ENCODE measurements around the gene JPH2.

Gene JPH2

DNA sequence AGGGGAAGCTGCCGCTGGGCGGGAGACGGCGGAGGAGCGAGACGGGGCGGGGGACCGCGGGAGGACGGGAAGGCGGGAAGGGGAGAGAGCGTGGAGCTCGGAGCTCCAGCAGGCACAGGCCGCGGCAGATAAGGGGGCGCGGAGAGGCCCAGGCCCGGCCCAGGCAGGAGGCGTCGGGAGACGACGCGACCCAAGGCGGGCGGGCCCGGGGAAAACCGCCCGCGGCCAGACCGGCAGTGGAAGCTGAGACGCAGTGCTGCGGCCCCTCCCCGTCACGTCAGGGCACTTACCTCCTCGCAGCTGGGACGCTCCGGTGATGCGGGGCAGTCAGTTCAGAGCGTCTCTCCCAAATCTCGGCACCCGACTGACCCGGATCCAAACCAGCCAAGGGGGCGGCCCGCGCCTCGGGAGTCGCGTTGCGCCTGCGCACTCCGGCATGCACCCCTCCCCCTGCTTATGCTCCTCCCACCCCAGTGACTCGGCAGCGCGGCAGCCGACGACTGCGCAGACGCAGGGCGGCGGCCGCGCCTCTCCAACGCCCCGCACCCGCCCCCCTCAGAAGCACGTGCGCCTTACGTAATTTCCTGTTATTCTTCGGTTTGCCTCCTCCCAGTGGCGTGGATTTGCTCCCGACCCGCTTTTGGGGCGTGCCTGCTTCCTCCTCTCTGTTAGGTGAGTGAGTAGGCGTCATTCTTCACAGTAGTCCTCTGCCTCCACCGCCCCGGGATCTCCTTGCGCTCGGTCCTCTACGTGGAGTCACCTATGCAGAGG lies 23.6 kb upstream of the JPH2 start, which contains the start of gene OSER1:
TSS of gene OSER1 (minus strand) at position 366 of the 771 bp plus-strand sequence. CDS start 3,814 bp downstream, outside the sequence.
- H3K9me3 ChIP-seq (ENCODE audit: control insufficient read depth, insufficient read depth, low read depth, low read length), result no peaks in the 10 kb centered on the region
- H3K36me3 ChIP-seq (ENCODE audit: control insufficient read depth, insufficient read depth, low read length), result peaks cover 8% of the 10 kb centered on the region
- H3K4me1 ChIP-seq (ENCODE audit: control insufficient read depth, insufficient read depth, low read length), result peaks cover 16% of the 10 kb centered on the region
- H3K27ac ChIP-seq (ENCODE audit: low read depth, low read length), result peak within 1 kb of the TSS; percentile 91
- H3K4me3 ChIP-seq (ENCODE audit: low read depth, low read length), result peak within 1 kb of the TSS; percentile 81
- no peaks in the 10 kb centered on the region for H3K27me3 ChIP-seq (ENCODE audit: control insufficient read depth, insufficient read depth, low read length)
- peak within 1 kb of the TSS; percentile 92 for H3K9ac ChIP-seq (ENCODE audit: low read length)

DNA sequence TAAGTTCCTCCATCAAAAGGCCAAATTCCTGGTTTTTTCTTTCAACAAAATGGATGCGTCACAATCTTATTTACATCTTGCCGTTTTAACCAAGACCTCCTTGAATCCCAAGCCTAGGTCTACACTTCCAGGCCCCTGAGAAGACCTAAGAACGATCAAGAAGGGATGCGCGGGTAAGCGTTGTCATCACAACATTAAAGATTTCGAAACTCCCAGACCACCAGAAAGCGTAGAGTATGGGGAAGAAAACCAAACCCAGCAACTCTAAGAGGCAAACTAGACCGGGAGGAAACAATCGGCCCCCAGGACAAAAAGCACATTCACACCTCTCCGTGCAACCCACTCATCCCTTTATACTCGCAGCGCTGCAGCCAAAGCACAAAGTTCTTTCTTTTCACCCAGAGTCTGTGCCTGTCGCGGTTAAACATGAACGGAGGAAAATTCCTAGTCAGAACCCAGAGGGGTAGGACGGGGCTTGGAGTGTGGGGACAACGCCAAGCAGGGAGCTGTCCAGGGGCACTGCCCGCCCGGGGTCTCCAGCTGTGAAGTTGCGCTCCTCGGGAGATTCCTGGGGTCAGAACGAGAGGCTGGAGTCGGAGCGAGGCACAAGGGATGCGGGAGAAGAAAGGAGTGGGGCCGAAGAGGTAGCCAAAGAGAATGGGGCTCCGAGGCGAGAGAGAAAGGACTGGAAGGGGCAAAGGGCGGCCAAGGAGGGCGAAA lies 22.9 kb upstream of the JPH2 start:
- Histone ChIP-seq H3K36me3 (ENCODE audit: control insufficient read depth, insufficient read depth, low read length) (peaks cover 15% of the 10 kb centered on the region), H3K4me1 (ENCODE audit: control insufficient read depth, insufficient read depth, low read length) (peaks cover 16% of the 10 kb centered on the region), H3K9ac (ENCODE audit: low read length) (peak overlapping the region; percentile 92)

GRCh38 chr20:44208770-44209169 lies 21.8 kb upstream of the JPH2 start:
- Histone ChIP-seq H3K9me3 (ENCODE audit: control insufficient read depth, insufficient read depth, low read depth, low read length) (no peaks in the 10 kb centered on the region), H3K27me3 (ENCODE audit: control insufficient read depth, insufficient read depth, low read length) (no peaks in the 10 kb centered on the region), H3K4me3 (ENCODE audit: low read depth, low read length) (peak overlapping the region; percentile 81), H3K36me3 (ENCODE audit: control insufficient read depth, insufficient read depth, low read length) (peaks cover 26% of the 10 kb centered on the region), H3K9ac (ENCODE audit: low read length) (peak overlapping the region; percentile 92), H3K27ac (ENCODE audit: low read depth, low read length) (no peak overlapping the region; the same call in 1 of the 2 replicates), H3K4me1 (ENCODE audit: control insufficient read depth, insufficient read depth, low read length) (peaks cover 16% of the 10 kb centered on the region)

More for the DNA sequence above, 22.9 kb upstream of the JPH2 start:
- H3K9me3 ChIP-seq (ENCODE audit: control insufficient read depth, insufficient read depth, low read depth, low read length), result no peaks in the 10 kb centered on the region
- H3K27ac ChIP-seq (ENCODE audit: low read depth, low read length), result peak overlapping the region; percentile 91
- peak overlapping the region; percentile 81 for H3K4me3 ChIP-seq (ENCODE audit: low read depth, low read length)
- no peaks in the 10 kb centered on the region for H3K27me3 ChIP-seq (ENCODE audit: control insufficient read depth, insufficient read depth, low read length)

DNA sequence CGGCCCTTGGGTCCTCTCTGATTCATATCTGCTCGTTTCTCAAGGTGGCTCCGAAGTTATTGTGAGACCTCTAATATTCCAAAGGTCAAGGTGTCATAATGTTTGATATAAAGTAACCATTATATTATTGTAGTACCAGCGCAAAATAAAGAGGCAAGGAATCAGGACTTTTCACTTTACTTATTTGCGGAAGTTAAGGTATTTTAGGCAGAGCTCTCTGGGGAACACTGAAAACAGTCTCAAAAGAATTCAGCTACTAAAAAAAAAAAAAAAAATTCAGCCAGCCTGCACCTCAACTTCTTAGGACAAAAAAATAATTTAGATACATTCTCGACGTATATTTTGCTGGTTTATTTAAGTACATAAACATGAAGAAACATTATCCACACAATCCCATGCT lies 21.2 kb upstream of the JPH2 start:
- H3K9ac ChIP-seq (ENCODE audit: low read length), result no peak overlapping the region

DNA sequence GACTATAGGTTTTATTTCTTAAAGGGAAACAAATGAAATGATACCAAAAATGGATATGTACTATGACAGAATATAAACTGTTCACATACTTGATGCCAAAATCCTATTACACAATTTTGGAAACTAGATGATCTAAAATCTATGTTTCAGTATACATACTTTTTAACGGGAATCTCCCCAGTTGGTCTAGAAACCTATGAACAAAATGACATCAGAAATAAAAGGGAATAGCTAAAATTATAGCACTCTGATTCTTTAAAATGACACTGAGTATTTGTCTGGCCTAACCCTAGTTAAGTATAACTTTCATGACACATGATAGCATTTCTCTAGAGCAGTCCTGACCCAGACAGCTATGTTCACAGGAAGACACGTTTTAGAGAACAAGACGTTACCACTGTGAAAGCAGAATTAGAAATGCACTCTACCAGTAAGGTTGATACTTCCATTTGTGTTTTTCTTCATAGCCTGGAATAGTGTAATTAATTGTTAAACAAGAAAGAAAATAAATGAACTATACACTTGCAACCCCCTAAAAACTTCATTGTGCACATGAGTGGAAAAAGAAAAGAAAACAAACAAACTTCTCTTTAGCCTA lies 20.2 kb upstream of the JPH2 start:
- Histone ChIP-seq H3K27me3 (ENCODE audit: control insufficient read depth, insufficient read depth, low read length) (no peaks in the 10 kb centered on the region), H3K27ac (ENCODE audit: low read depth, low read length) (no peak overlapping the region), H3K4me1 (ENCODE audit: control insufficient read depth, insufficient read depth, low read length) (peaks cover 16% of the 10 kb centered on the region), H3K36me3 (ENCODE audit: control insufficient read depth, insufficient read depth, low read length) (peaks cover 37% of the 10 kb centered on the region), H3K9ac (ENCODE audit: low read length) (no peak overlapping the region), H3K4me3 (ENCODE audit: low read depth, low read length) (no peak overlapping the region), H3K9me3 (ENCODE audit: control insufficient read depth, insufficient read depth, low read depth, low read length) (no peaks in the 10 kb centered on the region)

More for the DNA sequence above, 21.2 kb upstream of the JPH2 start:
- Histone ChIP-seq H3K4me1 (ENCODE audit: control insufficient read depth, insufficient read depth, low read length) (peaks cover 16% of the 10 kb centered on the region), H3K4me3 (ENCODE audit: low read depth, low read length) (peak overlapping the region; percentile 81; the same call in 1 of the 2 replicates), H3K27ac (ENCODE audit: low read depth, low read length) (no peak overlapping the region), H3K36me3 (ENCODE audit: control insufficient read depth, insufficient read depth, low read length) (peaks cover 28% of the 10 kb centered on the region), H3K9me3 (ENCODE audit: control insufficient read depth, insufficient read depth, low read depth, low read length) (no peaks in the 10 kb centered on the region), H3K27me3 (ENCODE audit: control insufficient read depth, insufficient read depth, low read length) (no peaks in the 10 kb centered on the region)

DNA sequence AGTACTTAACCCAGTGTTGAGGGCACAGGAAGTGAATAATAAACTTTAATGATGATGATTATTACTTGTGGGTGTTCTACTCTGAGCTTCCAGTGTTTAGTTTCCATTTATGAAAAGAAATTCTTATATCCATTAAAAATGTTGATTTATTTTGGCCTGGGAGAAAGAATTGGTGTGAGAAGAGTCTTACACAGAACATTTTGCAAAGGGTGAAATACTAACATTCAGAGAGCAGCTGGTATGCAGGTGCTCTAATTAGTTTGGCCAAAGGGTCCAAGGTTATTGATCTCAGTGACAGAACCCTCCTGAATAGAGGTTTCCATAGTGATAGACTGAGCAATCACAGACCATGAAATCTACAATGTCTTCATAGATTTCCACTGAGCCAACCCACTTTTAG lies 19.1 kb upstream of the JPH2 start:
- Histone ChIP-seq H3K4me3 (ENCODE audit: low read depth, low read length) (no peak overlapping the region), H3K9ac (ENCODE audit: low read length) (no peak overlapping the region), H3K27ac (ENCODE audit: low read depth, low read length) (no peak overlapping the region), H3K9me3 (ENCODE audit: control insufficient read depth, insufficient read depth, low read depth, low read length) (no peaks in the 10 kb centered on the region), H3K4me1 (ENCODE audit: control insufficient read depth, insufficient read depth, low read length) (peaks cover 9% of the 10 kb centered on the region), H3K36me3 (ENCODE audit: control insufficient read depth, insufficient read depth, low read length) (peaks cover 48% of the 10 kb centered on the region), H3K27me3 (ENCODE audit: control insufficient read depth, insufficient read depth, low read length) (no peaks in the 10 kb centered on the region)

- no peak overlapping the region for H3K9ac ChIP-seq (ENCODE audit: low read length)
- no peaks in the 10 kb centered on the region for H3K9me3 ChIP-seq (ENCODE audit: control insufficient read depth, insufficient read depth, low read depth, low read length)
- peaks cover 61% of the 10 kb centered on the region for H3K36me3 ChIP-seq (ENCODE audit: control insufficient read depth, insufficient read depth, low read length)
- peaks cover 9% of the 10 kb centered on the region for H3K4me1 ChIP-seq (ENCODE audit: control insufficient read depth, insufficient read depth, low read length)
- no peak overlapping the region for H3K27ac ChIP-seq (ENCODE audit: low read depth, low read length)
- no peak overlapping the region for H3K4me3 ChIP-seq (ENCODE audit: low read depth, low read length)
- no peaks in the 10 kb centered on the region for H3K27me3 ChIP-seq (ENCODE audit: control insufficient read depth, insufficient read depth, low read length)
These were observed 17.8 kb upstream of the JPH2 start for GRCh38 chr20:44204832-44205215.

- Histone ChIP-seq H3K9ac (ENCODE audit: low read length) (no peak overlapping the region), H3K27ac (ENCODE audit: low read depth, low read length) (no peak overlapping the region), H3K4me3 (ENCODE audit: low read depth, low read length) (no peak overlapping the region), H3K27me3 (ENCODE audit: control insufficient read depth, insufficient read depth, low read length) (no peaks in the 10 kb centered on the region), H3K4me1 (ENCODE audit: control insufficient read depth, insufficient read depth, low read length) (peaks cover 9% of the 10 kb centered on the region), H3K9me3 (ENCODE audit: control insufficient read depth, insufficient read depth, low read depth, low read length) (no peaks in the 10 kb centered on the region), H3K36me3 (ENCODE audit: control insufficient read depth, insufficient read depth, low read length) (peaks cover 67% of the 10 kb centered on the region)
These were observed 17.3 kb upstream of the JPH2 start for GRCh38 chr20:44204156-44204831.

DNA sequence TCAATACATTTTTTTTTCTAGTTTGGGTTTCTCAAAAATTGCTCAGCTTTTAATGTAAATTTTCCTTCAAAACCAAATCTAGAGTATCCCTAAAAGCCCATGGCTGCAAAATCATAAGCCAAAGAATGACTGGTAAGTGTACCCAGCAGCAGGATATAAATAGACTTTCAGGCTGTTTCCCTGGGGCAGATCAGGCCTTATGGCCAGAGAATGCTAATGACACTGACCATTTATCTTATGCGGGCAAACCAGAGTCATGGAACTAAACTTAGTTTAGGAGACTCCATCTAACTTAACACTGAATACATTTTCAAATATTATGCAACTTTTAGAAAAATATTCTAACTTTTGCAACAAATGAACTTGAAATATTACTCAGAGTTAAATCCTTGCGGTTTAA lies 16.2 kb upstream of the JPH2 start:
- H3K4me1 ChIP-seq (ENCODE audit: control insufficient read depth, insufficient read depth, low read length), result no peaks in the 10 kb centered on the region
- H3K4me3 ChIP-seq (ENCODE audit: low read depth, low read length), result no peak overlapping the region
- H3K27ac ChIP-seq (ENCODE audit: low read depth, low read length), result no peak overlapping the region
- H3K9ac ChIP-seq (ENCODE audit: low read length), result no peak overlapping the region
- no peaks in the 10 kb centered on the region for H3K27me3 ChIP-seq (ENCODE audit: control insufficient read depth, insufficient read depth, low read length)
- no peaks in the 10 kb centered on the region for H3K9me3 ChIP-seq (ENCODE audit: control insufficient read depth, insufficient read depth, low read depth, low read length)
- H3K36me3 ChIP-seq (ENCODE audit: control insufficient read depth, insufficient read depth, low read length), result peaks cover 74% of the 10 kb centered on the region

DNA sequence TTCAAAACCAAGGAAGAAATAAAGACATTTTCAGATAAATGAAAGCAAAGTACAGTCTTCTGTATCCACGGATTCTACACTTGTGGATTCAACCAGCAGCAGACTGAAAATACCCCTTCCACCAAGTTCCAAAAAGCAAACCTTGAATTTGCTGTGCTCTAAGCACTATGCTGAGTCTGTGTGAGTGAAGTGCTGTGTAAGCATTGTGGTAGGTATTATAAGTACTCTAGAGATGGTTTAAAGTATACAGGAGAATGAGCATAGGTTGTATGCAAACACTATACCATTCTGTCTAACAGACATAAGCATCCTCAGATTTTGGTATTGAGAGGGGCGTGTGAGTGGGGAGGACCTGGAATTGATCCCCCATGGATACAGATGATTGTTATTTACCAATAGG lies 14.0 kb upstream of the JPH2 start:
- H3K4me3 ChIP-seq (ENCODE audit: low read depth, low read length), result no peak overlapping the region
- no peaks in the 10 kb centered on the region for H3K27me3 ChIP-seq (ENCODE audit: control insufficient read depth, insufficient read depth, low read length)
- H3K36me3 ChIP-seq (ENCODE audit: control insufficient read depth, insufficient read depth, low read length), result peaks cover 90% of the 10 kb centered on the region
- H3K9ac ChIP-seq (ENCODE audit: low read length), result no peak overlapping the region
- no peaks in the 10 kb centered on the region for H3K9me3 ChIP-seq (ENCODE audit: control insufficient read depth, insufficient read depth, low read depth, low read length)
- no peaks in the 10 kb centered on the region for H3K4me1 ChIP-seq (ENCODE audit: control insufficient read depth, insufficient read depth, low read length)
- H3K27ac ChIP-seq (ENCODE audit: low read depth, low read length), result no peak overlapping the region

All from HUES6 (cell line).